Right cardiac atrium (tissue), 5 donors: ENCODE data around the gene SSH2. TPM values are rescaled to one million over a fixed set of nuclear protein-coding genes. Genes with fewer than 3 reads are reported as not detected.

Experiments
- ATAC-seq, 2 donors: fragments of 200-7000 bp; cut with Tn5 transposase; one replicate each; pipeline versions ENCODE4 v1.8.0 to v1.9.1; 2020; ENCODE audit warnings: moderate library complexity in 2 of 2, mild to moderate bottlenecking in 1 of 2
- DNase-seq, 3 donors: peaks; one replicate each; pipeline ENCODE4 v3.0.0-alpha.2; 2020
- H3K27ac ChIP-seq: one replicate; pipeline ENCODE4 v1.5.1; 2013; ENCODE audit warnings: mild to moderate bottlenecking, low read length, control low read depth, moderate library complexity
- H3K27me3 ChIP-seq: one replicate; pipeline ENCODE4 v1.6.1; 2013; ENCODE audit not compliant: control insufficient read depth, insufficient read depth
- H3K4me1 ChIP-seq: one replicate; pipeline ENCODE4 v1.6.1; 2013; ENCODE audit warnings: low read length; ENCODE audit not compliant: control insufficient read depth, insufficient read depth
- H3K4me3 ChIP-seq: one replicate; pipeline ENCODE4 v1.5.1; 2013; ENCODE audit warnings: low read length, control low read depth
- H3K9me3 ChIP-seq: one replicate; pipeline ENCODE4 v1.6.1; 2013; ENCODE audit warnings: low read length; ENCODE audit not compliant: control insufficient read depth
- WGBS: extraction: QIAGEN DNeasy Blood & Tissue Kit; methylation state at CpG from one replicate; pipeline ENCODE4 v1.1.7; 2013; 5-methylcytosine and 5-hydroxymethylcytosine counted together
- intact Hi-C, 4 donors: fragments of 100-400 bp; cut with DNase I; formaldehyde crosslinking; loops; one replicate each; pipeline versions ENCODE4 v1.11.0 to v1.14.0; 2022 to 2023
- polyA plus RNA-seq: library from polyadenylated mRNA; stranded (reverse); fragments of 200-250 nt; gene quantifications from one replicate; pipeline ENCODE4 v1.2.3, GENCODE V29; 2013
- total RNA-seq, 4 donors: library from RNA; stranded (reverse); fragmentation: NEBNext Ultra II Directional; extraction: Animal tissue kit (Norgen Biotek cat#: 25700); gene quantifications; one replicate each; pipeline ENCODE4 v1.2.1, GENCODE V29; 2021
- donor health status: healthy with polysubstance abuse.
- donor health status: DM: no; HTN: yes; CAD: no.
- donor health status: DM: no; HTN: no; CAD: no.
- donor health status: DM: no; HTN: yes; CAD: no; lungs with severe emphysema.
- donor health status: DM: yes; HTN: yes; CAD: no.

The SSH2 gene
- total and polyA plus RNA-seq, 5 donors: 18.8 to 43.5 (median 37.5) TPM

GRCh38 chr17:29776026-29776425 lies 154.0 kb downstream of the SSH2 start:
- 96% methylated on average over 5 of the region's 5 CpGs for WGBS
- no peak for DNase-seq
- intact Hi-C loops: loop anchor here (5.0 kb wide), 3 partner anchors 134 to 149 kb away; no protein-coding TSS in a partner anchor
- H3K27ac ChIP-seq: no peak overlapping the region
- no peaks in the 10 kb centered on the region for H3K27me3 ChIP-seq
- H3K4me3 ChIP-seq: no peak overlapping the region
- no peaks in the 10 kb centered on the region for H3K4me1 ChIP-seq
- no peak for ATAC-seq
- H3K9me3 ChIP-seq: no peaks in the 10 kb centered on the region

- 77% methylated on average over 2 of the region's 2 CpGs for WGBS
- Histone ChIP-seq H3K4me3 (no peak overlapping the region), H3K27me3 (no peaks in the 10 kb centered on the region), H3K27ac (no peak overlapping the region), H3K9me3 (no peaks in the 10 kb centered on the region), H3K4me1 (no peaks in the 10 kb centered on the region)
- intact Hi-C loops: no loop called here
- DNase-seq (no peak), ATAC-seq (no peak)
These were observed 157.0 kb downstream of the SSH2 start for GRCh38 chr17:29772981-29773380.

- Histone ChIP-seq H3K4me3 (no peak overlapping the region), H3K9me3 (no peaks in the 10 kb centered on the region), H3K27ac (no peak overlapping the region), H3K27me3 (no peaks in the 10 kb centered on the region), H3K4me1 (no peaks in the 10 kb centered on the region)
- intact Hi-C loops: no loop called here
- 75% methylated on average over 1 of the region's 1 CpG for WGBS
- no peak for DNase-seq
- ATAC-seq: no peak
These were observed 158.5 kb downstream of the SSH2 start for GRCh38 chr17:29771546-29771945.

GRCh38 chr17:29769225-29769624 lies 160.8 kb downstream of the SSH2 start:
- Histone ChIP-seq H3K4me3 (no peak overlapping the region), H3K4me1 (no peaks in the 10 kb centered on the region), H3K27ac (no peak overlapping the region), H3K9me3 (no peaks in the 10 kb centered on the region), H3K27me3 (no peaks in the 10 kb centered on the region)
- intact Hi-C loops: no loop called here
- DNase-seq (no peak), ATAC-seq (no peak)

- H3K9me3 ChIP-seq: no peaks in the 10 kb centered on the region
- intact Hi-C loops: no loop called here
These were observed 163.2 kb downstream of the SSH2 start for GRCh38 chr17:29766796-29767327.

GRCh38 chr17:29764748-29765147 lies 165.3 kb downstream of the SSH2 start:
- intact Hi-C loops: no loop called here
- no peak for ATAC-seq
- Histone ChIP-seq H3K27ac (no peak overlapping the region), H3K9me3 (no peaks in the 10 kb centered on the region), H3K4me1 (no peaks in the 10 kb centered on the region), H3K27me3 (no peaks in the 10 kb centered on the region), H3K4me3 (no peak overlapping the region)
- 94% methylated on average over 1 of the region's 1 CpG for WGBS
- DNase-seq: no peak

More at GRCh38 chr17:29766796-29767327, 163.2 kb downstream of the SSH2 start:
- DNase-seq: no peak
- no peak for ATAC-seq
- Histone ChIP-seq H3K4me1 (no peaks in the 10 kb centered on the region), H3K4me3 (no peak overlapping the region), H3K27ac (no peak overlapping the region), H3K27me3 (no peaks in the 10 kb centered on the region)

GRCh38 chr17:29764217-29764616 lies 165.8 kb downstream of the SSH2 start:
- Histone ChIP-seq H3K27ac (no peak overlapping the region), H3K4me3 (no peak overlapping the region), H3K4me1 (no peaks in the 10 kb centered on the region), H3K27me3 (no peaks in the 10 kb centered on the region), H3K9me3 (no peaks in the 10 kb centered on the region)
- ATAC-seq (no peak), DNase-seq (no peak)
- intact Hi-C loops: no loop called here
- WGBS: 82% methylated on average over 2 of the region's 2 CpGs

- DNase-seq: no peak
- Histone ChIP-seq H3K27me3 (no peaks in the 10 kb centered on the region), H3K4me3 (no peak overlapping the region), H3K4me1 (no peaks in the 10 kb centered on the region), H3K9me3 (no peaks in the 10 kb centered on the region), H3K27ac (no peak overlapping the region)
- 76% methylated on average over 3 of the region's 3 CpGs for WGBS
- intact Hi-C loops: no loop called here
- ATAC-seq: no peak
These were observed 166.8 kb downstream of the SSH2 start for GRCh38 chr17:29763273-29763672.

- ATAC-seq: peak; percentile 99
- WGBS: under 1% methylated on average over 73 of the region's 73 CpGs
- peak overlapping the region; percentile 91 for H3K27ac ChIP-seq
These were observed 168.8 kb downstream of the SSH2 start for GRCh38 chr17:29761040-29761761.

GRCh38 chr17:29760279-29761039 lies 169.6 kb downstream of the SSH2 start:
- ATAC-seq (peak; percentile 27 to 42), DNase-seq (no peak)
- Histone ChIP-seq H3K27me3 (no peaks in the 10 kb centered on the region), H3K4me1 (no peaks in the 10 kb centered on the region), H3K9me3 (no peaks in the 10 kb centered on the region), H3K4me3 (peak overlapping the region; percentile 85), H3K27ac (peak overlapping the region; percentile 91)
- 1% methylated on average over 20 of the region's 20 CpGs for WGBS
- intact Hi-C loops: no loop called here

More at GRCh38 chr17:29761040-29761761, 168.8 kb downstream of the SSH2 start:
- intact Hi-C loops: no loop called here
- no peaks in the 10 kb centered on the region for H3K27me3 ChIP-seq
- no peaks in the 10 kb centered on the region for H3K4me1 ChIP-seq
- DNase-seq: peak; percentile 94 to 98 (median 98)
- H3K9me3 ChIP-seq: no peaks in the 10 kb centered on the region
- H3K4me3 ChIP-seq: peak overlapping the region; percentile 85

- H3K27ac ChIP-seq: no peak overlapping the region
- peaks cover 1% of the 10 kb centered on the region for H3K4me1 ChIP-seq
- intact Hi-C loops: no loop called here
- no peak for ATAC-seq
- H3K9me3 ChIP-seq: no peaks in the 10 kb centered on the region
- no peak overlapping the region for H3K4me3 ChIP-seq
- H3K27me3 ChIP-seq: no peaks in the 10 kb centered on the region
- whole genome bisulfite sequencing: 78% methylated on average over 2 of the region's 2 CpGs
- no peak for DNase-seq
These were observed 171.8 kb downstream of the SSH2 start for GRCh38 chr17:29758255-29758654.
